Lower lobe of right lung (tissue), 2 donors: ENCODE results near the gene CALM1. TPM values are rescaled to one million over a fixed set of nuclear protein-coding genes. Genes with fewer than 3 reads are reported as not detected.

ENCODE experiments used
- ATAC-seq, 2 donors: fragments of 200-7000 bp; cut with Tn5 transposase; one replicate each; pipeline ENCODE4 v1.9.1; 2020 to 2022; ENCODE audit warnings: mild to moderate bottlenecking in 2 of 2, moderate library complexity in 2 of 2
- DNase-seq: peaks from one replicate; pipeline ENCODE4 v3.0.0-alpha.2; 2020
- H3K27ac ChIP-seq: fragments of 200-600 bp; one replicate; pipeline ENCODE4 v1.8.0; 2022
- H3K27me3 ChIP-seq: fragments of 200-600 bp; one replicate; pipeline ENCODE4 v1.8.0; 2022; ENCODE audit warnings: low read depth
- H3K36me3 ChIP-seq: fragments of 200-600 bp; one replicate; pipeline ENCODE4 v1.8.0; 2022; ENCODE audit warnings: mild to moderate bottlenecking
- H3K4me1 ChIP-seq: fragments of 200-600 bp; one replicate; pipeline ENCODE4 v1.8.0; 2022
- H3K4me3 ChIP-seq: fragments of 200-600 bp; one replicate; pipeline ENCODE4 v1.8.0; 2022; ENCODE audit warnings: mild to moderate bottlenecking
- H3K9me3 ChIP-seq: fragments of 200-600 bp; one replicate; pipeline ENCODE4 v1.8.0; 2022
- intact Hi-C: fragments of 100-400 bp; cut with DNase I; formaldehyde crosslinking; loops from one replicate; pipeline ENCODE4 v1.11.0; 2022
- total RNA-seq: library from RNA; stranded (reverse); fragmentation: NEBNext Ultra II Directional; extraction: Animal tissue kit (Norgen Biotek cat#: 25700); gene quantifications from one replicate; pipeline ENCODE4 v1.2.1, GENCODE V29; 2021
- TF ChIP-seq, protein P1 (sequence below): fragments of 200-600 bp; IDR thresholded peaks from one replicate; pipeline ENCODE4 v1.8.0; 2022; ENCODE audit warnings: antibody characterized with exemption, mild to moderate bottlenecking
- donor health status: DM: no; HTN: yes; CAD: no; lungs with severe emphysema.

CALM1 gene
- total RNA-seq, 1 donor from 2014 or later: 518 TPM

DNA sequence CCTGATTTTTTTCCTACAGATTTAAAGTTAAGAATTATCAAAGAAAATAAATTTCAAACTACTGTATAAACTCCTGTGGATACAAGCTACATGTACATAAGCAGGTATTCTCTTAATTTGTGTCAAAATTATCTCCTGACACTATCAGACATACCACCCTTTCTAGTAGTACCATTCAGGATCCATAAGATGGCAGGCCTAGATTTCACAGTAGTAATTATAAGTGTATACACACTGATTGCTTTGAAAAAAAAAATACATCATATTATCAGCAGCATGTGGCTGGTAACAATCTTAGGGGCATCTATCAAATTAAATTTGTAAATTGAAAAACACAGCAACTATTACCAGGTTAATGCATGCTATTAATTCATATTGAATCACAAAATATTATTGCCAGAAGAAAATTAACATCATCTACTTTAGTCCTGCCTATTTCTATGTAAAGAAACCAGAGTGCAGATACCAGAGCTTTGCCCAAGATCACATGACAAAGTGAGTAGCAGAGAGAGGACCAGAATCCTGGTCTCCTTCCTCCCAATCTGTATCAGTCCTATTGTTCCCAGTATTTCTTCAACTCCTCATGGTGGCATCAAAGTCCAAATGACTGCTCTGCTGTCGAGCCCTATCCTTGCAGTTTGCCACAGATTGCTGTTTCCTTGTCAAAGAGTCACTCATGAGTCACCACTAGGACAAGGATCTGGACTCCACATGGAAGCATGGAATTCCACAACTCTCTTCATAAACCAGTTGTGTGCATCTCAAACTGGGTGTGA lies 27.7 kb upstream of the CALM1 start:
- H3K27me3 ChIP-seq: no peaks in the 10 kb centered on the region
- intact Hi-C loops: no loop called here
- ATAC-seq (no peak), DNase-seq (no peak)
- no peaks in the 10 kb centered on the region for H3K9me3 ChIP-seq
- no peak overlapping the region for H3K27ac ChIP-seq
- TF ChIP-seq, protein P1, sequence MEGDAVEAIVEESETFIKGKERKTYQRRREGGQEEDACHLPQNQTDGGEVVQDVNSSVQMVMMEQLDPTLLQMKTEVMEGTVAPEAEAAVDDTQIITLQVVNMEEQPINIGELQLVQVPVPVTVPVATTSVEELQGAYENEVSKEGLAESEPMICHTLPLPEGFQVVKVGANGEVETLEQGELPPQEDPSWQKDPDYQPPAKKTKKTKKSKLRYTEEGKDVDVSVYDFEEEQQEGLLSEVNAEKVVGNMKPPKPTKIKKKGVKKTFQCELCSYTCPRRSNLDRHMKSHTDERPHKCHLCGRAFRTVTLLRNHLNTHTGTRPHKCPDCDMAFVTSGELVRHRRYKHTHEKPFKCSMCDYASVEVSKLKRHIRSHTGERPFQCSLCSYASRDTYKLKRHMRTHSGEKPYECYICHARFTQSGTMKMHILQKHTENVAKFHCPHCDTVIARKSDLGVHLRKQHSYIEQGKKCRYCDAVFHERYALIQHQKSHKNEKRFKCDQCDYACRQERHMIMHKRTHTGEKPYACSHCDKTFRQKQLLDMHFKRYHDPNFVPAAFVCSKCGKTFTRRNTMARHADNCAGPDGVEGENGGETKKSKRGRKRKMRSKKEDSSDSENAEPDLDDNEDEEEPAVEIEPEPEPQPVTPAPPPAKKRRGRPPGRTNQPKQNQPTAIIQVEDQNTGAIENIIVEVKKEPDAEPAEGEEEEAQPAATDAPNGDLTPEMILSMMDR: no peak
- no peak overlapping the region for H3K4me3 ChIP-seq
- H3K4me1 ChIP-seq: no peaks in the 10 kb centered on the region
- no peaks in the 10 kb centered on the region for H3K36me3 ChIP-seq

DNA sequence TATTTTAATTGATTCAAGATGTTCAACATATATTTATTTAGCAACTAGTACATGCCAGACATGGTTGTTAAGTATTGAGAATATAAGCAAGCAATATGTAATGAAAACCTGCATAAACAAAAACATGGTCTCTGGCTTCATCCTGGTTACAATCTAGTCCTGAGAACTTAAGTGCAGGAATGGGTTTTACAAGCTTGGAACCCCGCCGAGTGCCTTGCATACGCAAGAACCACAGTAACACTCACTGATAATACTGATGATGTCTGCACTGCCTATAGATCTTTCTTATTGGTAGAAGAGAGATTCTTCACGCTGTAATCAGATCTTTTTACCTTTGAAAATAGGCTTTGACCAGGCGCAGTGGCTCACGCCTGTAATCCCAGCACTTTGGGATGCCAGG lies 22.9 kb upstream of the CALM1 start:
- no peak overlapping the region for H3K27ac ChIP-seq
- no peaks in the 10 kb centered on the region for H3K36me3 ChIP-seq
- intact Hi-C loops: no loop called here
- no peaks in the 10 kb centered on the region for H3K27me3 ChIP-seq
- no peaks in the 10 kb centered on the region for H3K9me3 ChIP-seq
- H3K4me1 ChIP-seq: no peaks in the 10 kb centered on the region
- no peak overlapping the region for H3K4me3 ChIP-seq
- ATAC-seq (no peak), DNase-seq (no peak)
- TF ChIP-seq, protein P1: no peak

DNA sequence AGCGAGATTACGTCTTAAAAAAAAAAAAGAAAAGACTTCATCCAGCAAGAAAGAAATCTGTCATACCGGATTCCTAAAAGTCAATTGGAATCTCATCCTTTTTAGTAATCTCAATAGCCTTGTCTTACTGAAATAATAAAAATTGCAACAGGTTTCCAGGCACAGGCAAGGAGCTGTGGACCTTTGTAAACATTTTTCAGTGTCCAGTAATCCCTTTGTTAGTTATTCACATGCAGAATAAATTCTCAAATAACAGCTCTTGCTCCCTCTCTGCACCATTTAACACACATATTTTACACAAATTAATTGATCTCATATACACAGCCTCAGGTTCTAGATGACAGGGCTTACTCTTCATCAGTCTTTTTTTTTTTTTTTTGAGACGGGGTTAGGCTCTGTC lies 22.0 kb upstream of the CALM1 start:
- no peaks in the 10 kb centered on the region for H3K4me1 ChIP-seq
- DNase-seq (no peak), ATAC-seq (no peak)
- H3K27me3 ChIP-seq: no peaks in the 10 kb centered on the region
- intact Hi-C loops: no loop called here
- H3K36me3 ChIP-seq: no peaks in the 10 kb centered on the region
- H3K9me3 ChIP-seq: no peaks in the 10 kb centered on the region
- TF ChIP-seq, protein P1: no peak
- no peak overlapping the region for H3K4me3 ChIP-seq
- no peak overlapping the region for H3K27ac ChIP-seq

DNA sequence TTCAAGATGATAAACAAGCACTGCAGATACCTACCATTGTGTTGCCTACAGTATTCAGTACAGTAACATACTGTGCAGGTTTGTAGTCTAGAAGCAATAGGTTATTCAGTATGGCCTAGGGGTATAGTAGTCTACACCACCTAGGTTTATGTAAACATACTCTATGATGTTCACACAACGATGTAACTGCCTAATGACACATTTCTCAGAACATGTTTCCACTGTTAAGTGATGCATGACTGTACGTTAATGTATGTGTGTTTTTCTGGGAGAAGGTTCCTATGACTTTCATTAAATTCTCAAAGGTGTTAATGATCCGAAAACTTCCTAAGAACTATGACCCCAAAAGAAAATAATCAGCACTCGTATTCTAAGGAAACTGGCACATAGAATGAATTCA lies 20.9 kb upstream of the CALM1 start:
- TF ChIP-seq, protein P1: no peak
- Histone ChIP-seq H3K27ac (no peak overlapping the region), H3K36me3 (no peaks in the 10 kb centered on the region), H3K27me3 (no peaks in the 10 kb centered on the region), H3K9me3 (no peaks in the 10 kb centered on the region), H3K4me3 (no peak overlapping the region), H3K4me1 (no peaks in the 10 kb centered on the region)
- intact Hi-C loops: no loop called here
- ATAC-seq (no peak), DNase-seq (no peak)

DNA sequence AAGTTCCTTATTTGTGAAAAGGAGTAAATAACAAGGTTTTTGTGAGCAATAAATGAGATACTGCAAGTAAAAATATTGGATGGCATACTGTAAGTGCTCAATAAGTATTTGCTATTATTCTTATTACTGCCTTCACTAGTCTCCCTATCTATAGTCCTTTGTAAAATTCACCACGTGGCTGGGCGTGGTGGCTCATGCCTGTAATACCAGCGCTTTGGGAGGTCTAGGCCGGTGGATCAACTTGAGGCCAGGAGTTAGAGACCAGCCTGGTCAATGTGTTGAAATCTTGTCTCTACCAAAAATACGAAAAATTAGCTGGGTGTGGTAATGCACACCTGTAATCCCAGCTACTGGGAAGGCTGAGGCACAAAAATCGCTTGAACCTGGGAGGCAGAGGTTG lies 18.6 kb upstream of the CALM1 start:
- TF ChIP-seq, protein P1: no peak
- Histone ChIP-seq H3K36me3 (no peaks in the 10 kb centered on the region), H3K27me3 (no peaks in the 10 kb centered on the region), H3K27ac (no peak overlapping the region), H3K9me3 (no peaks in the 10 kb centered on the region), H3K4me3 (no peak overlapping the region), H3K4me1 (peaks cover 11% of the 10 kb centered on the region)
- intact Hi-C loops: no loop called here
- no peak for DNase-seq
- no peak for ATAC-seq
